GM18508 (cell line): ENCODE data around the gene SIRPB1.
"Not testable (repeated sequence)": the region's sequence is repeated elsewhere in the genome, so short reads cannot be mapped to it uniquely, and the experiment has no call there.

Experiments
- ATAC-seq: cut with Tn5 transposase; IDR thresholded peaks from one replicate; pipeline ENCODE4 v1.9.1; 2021; ENCODE audit warnings: moderate number of reproducible peaks; ENCODE audit not compliant: insufficient read depth, unreplicated experiment

The SIRPB1 gene

DNA sequence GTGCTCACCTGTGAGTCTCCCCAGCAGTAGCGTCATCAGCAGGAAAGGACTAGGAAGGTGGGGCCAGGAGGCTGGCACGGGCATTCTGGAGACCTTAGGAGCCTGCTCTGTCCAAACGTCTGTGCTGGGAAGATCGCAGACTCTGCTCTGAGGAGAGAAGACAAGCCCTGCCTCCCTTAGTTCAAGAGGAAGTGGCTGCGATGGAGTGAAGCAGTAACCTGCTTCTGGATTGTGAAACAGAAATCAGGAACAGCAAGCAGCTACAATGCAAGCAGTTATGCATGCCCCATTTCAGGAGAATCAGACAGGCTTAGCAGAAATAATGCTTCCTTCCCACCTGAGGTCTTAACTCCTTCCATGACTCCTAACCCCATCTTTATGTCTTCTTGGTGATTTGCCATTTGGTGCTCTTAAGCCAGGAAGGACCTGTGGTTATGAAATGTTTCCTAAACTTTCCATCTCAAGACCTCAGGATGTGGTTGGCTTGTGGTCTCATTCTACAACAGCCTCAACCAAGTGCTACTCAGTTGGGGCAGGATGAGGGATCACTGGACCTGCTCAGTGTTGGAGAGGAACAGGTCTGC, at the start of gene SIRPB1:
TSS of gene SIRPB1 (minus strand) at position 149 of the 584 bp plus-strand sequence. CDS start at position 84, 65 bp downstream.
- no peak for ATAC-seq

GRCh38 chr20:1669304-1669703, 49.5 kb upstream of the SIRPB1 start:
- ATAC-seq: no peak

GRCh38 chr20:1667502-1668085, 47.8 kb upstream of the SIRPB1 start:
- ATAC-seq: no peak

DNA sequence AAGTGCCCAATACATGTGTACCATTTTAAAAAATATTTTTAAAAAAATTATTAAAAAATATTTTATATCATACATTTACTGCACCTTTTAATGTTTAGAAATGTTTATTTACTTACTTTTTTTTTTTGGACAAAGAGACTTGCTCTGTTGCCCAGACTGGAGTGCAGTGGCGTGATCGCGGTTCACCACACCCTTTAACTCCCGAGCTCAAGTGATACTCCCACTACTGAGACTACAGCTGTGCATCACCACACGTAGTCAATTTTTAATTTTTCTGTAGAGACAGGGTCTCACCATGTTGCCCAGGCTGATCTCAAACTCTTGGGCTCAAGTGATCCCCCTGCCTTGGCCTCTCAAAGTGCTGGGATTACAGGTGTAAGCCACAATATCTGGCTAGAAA, 47.0 kb upstream of the SIRPB1 start:
- no peak for ATAC-seq

DNA sequence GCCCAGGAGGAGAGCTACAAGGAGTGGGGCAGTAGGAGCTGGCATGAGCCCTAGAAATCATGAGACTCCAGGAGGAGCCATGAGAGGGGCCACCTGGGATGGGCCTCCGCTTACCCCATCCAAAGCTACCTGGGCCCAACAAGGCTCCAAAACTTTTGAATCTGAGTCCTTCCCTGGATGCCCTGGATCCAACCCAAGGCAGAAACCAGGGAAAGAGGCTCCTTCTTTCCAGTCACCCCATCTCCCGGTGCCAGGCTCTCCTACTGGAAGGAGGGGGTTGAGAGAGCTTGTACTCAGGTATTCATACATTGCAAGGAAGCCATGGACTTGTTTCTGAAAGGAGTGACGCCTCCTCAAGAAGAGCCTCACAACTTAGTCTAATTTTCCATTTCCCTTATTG, 45.5 kb upstream of the SIRPB1 start:
- ATAC-seq: no peak

DNA sequence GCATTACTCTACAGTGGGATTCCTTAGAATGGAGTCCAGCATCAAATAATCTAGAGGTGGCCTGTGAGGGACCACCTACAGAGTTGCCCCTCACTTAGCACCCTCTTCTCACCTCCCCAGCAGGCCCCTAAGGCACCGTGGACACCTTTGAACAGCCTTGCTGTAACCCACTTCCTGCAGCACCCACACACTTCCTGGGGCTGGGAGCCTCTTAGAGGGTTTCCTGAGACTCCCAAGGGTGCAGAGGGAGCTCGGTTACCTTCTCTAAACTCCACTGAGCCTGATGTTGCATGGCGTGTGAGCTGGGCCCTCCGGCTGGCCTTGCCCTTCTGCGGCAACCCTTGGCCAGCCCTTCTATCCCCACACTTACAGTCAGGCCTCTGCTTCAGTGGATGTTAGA, 45.1 kb upstream of the SIRPB1 start:
- no peak for ATAC-seq

- ATAC-seq: no peak
Observed at GRCh38 chr20:1663917-1664316, 44.1 kb upstream of the SIRPB1 start.

DNA sequence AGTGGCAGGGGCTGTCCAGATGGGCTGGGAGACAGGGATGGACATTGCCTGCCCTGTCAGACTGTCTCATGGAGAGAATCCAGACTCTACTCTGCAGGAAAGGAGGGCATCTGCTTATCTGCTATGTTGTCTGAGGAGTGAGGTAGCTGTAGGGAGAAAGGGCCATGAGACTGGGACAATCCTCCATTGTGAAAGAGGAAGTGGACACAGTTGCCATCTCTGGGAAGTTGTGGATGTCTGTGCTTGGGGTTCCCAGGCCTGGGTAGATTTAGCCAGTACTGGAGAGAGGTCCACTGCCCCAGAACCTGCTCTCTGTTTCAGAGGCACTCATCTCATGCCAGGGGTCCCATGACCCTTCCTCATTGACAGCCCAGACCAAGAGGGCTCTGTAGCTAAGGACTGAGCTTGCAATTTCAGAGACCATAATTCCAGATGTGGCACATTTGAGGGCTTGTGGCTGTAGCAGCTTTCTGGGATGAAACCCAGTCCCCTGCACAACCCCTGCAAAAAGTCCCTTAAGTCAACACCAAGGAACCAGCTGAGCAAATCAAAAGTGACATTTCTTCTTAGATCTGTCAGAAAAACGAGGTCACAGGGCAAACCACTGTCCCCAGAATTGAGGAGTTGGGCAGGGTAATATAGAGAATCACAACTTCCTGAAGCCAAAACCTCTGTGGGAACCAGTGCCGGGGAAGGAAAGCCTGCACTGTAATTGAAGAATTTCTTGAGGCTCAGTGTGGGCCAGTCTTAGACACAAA, 41.9 kb upstream of the SIRPB1 start:
- ATAC-seq: no peak

- no peak for ATAC-seq
Observed at GRCh38 chr20:1660246-1660645, 40.4 kb upstream of the SIRPB1 start.

DNA sequence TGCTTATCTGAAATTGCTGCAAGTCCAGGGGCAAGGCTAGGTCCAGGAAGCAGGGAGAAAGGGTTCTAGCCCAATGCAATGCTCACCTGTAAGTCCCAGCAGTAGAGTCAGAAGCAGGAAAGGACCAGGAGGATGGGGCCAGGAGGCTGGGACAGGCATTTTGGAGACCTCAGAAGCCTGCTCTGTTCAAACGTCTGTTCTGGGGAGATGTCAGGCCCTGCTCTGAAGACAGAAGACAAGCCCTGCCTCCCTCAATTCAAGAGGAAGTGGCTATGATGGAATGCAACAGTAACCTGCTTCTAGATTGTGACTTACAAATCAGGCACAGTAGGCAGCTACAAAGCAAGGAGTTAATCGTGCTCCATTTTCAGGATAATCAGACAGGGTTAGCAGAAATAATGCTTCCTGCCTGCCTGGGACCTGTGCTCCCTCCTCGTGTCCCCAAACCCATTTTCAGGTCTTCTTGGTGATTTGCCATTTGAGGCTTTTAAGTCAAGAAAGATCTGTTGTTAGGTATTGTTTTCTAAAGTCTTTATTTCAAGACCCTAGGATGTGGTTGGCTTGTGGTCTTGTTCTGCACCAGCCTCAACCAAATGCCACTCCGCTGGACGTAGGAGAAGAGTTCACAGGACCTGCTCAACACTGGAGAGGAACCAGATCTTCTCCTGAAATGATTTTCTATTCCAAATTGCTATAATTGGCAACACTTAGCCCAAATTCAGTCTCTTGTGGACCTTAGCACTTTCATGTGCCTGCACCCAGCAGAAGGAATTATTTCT, 37.9 kb upstream of the SIRPB1 start, which contains the start of gene SIRPG:
TSS of gene SIRPG (minus strand) at position 224 of the 779 bp plus-strand sequence. CDS start at position 159, 65 bp downstream.
- ATAC-seq: no peak

DNA sequence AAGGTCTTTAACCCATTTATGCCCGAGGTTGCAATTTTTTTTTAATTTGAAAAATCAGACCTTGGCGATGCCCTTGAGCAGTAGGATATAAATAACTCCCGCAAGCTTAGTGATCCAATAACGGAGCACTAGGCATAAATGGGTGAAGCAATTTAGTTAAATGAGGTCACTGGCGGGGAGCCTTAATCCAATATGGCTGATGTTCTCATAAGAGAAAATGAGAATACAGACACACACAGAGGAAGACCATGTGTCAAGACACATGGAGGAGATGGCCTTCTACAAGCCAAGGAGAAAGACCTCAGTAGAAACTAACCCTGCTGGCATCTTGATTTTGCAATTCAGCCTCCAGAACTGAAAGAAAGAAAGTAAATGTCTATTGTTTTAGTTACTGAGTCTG, 37.0 kb upstream of the SIRPB1 start:
- ATAC-seq: no peak

- ATAC-seq: no peak
Observed at GRCh38 chr20:1654996-1655395, 35.2 kb upstream of the SIRPB1 start.

DNA sequence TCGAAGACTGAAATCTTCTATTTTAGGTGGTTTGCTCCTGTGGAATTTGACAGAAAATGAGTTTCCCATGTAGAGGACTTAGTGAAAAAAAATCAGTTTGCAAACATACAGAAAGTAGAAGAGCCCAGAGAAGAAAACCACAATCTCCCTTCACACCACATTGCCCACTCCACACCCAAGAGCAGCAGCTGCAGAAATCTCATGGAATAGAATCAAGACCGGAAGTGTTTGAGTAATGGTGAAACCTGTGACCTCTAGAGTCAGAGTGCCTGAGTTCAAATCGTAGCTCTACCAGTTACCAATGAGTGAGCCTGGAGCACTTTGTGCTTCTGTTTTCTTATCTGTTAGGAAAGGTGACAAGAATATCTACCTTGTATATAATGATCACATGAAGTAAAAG, 33.2 kb upstream of the SIRPB1 start:
- no peak for ATAC-seq

GRCh38 chr20:1652104-1652503, 32.3 kb upstream of the SIRPB1 start:
- no peak for ATAC-seq

DNA sequence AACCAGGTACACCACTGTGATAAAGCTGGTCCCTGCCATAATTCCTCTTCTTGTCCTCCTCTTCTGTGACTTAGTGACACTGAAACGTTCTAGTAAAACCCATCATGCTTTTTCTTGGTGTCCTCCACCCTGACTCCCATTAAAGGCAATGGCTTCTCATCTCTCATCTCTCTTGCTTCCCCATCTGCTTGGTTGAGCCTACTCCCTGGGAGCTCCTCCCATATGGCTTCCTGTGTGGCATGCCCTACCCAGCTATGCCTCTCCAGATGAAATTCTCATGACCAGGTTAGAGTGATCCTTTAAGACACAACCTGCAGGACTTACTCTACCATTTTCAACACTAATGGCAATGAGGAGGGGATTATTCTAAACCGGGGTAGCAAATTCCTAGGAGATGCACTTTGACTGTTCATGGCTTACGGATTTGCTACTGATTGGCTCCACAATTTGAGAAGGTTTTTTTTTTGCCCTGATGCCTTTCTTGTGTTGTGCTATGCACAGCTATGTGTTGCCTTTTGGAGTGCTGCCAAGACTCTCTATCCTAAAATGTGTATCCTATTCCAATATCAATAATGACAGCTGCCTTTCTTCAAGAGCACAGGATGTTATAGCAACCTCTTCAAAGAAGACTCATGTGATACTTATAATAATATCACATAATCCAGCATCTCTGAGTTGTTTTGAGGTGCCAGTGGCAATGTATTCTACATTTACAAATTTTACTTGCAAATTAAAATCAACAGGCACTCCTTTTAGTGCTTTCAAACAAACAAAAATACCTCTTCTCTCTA, 31.7 kb upstream of the SIRPB1 start:
- ATAC-seq: no peak

GRCh38 chr20:1648101-1648500, 28.3 kb upstream of the SIRPB1 start:
- no peak for ATAC-seq

DNA sequence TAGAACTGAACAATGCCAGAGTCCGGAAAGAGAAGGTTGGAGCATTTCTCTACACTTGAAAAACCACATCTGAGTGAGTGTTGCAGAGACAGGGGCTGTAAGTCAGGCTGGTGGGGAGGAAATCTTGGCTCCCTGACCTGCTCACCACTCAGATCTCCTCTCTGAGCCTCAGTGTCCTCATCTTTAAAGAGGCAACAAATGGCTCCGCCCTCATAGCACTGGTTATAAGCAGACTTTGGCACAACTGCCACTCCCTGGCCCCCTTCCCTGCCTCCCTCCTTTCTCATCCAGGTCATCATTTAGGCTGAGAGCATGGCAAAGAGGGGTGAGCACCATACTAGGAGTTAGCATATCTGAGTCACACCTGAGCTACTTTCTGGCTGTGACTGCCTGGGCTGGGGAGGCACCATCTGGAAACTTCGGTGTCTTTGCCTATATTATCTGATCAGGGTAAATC, 27.2 kb upstream of the SIRPB1 start:
- no peak for ATAC-seq

DNA sequence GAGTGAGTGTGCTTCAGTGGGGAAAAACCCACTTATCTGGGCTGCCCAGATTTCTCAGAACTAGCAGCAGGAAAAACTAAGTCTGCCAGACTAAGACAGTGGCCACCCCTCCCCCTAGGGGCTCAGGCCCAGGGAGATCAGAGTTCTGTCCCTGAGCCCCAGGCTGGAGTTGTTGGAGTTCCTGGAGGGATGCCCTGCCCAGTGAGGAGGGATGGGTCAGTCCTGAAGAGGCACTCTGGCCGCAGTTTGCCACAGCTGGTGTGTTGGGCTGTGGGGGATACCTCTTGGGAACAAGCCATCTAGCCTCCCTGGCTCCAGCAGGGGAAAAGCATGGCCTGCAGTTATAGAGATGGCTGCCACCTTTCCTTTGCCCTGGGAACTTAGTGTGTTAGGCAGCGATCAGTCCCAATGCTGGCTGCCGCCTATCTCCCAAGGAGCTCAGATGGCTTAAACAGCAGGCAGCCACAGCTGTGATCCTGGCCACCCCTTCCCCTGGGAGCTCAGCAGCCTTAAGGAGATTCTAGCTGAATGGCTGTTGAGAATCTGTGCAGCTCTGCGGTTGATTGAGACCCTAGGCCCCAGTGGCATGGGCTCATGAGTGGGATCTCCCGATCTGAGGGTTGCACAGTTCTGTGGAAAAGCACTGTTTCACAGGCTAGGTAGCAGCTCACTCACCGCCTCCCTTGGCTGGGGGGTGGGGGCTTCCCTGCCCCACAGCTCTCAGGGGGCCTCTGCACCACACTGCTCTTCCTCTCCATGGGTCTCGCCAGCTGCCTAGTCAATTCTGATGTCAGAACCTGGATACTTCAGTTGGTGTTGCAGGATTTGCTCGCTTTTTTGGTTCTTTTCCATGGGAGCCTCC, 24.5 kb upstream of the SIRPB1 start:
- no peak for ATAC-seq

GRCh38 chr20:1638643-1639042, 18.8 kb upstream of the SIRPB1 start:
- not testable (repeated sequence) for ATAC-seq
